ENCODE data around the gene DENND1A. TPM values are rescaled to one million over a fixed set of nuclear protein-coding genes. Genes with fewer than 3 reads are reported as not detected.
A peak's percentile ranks its signal among the peaks of the same experiment; 100 is the strongest.

DENND1A gene
- total and polyA plus RNA-seq, 2 experiments from 2014 or later: 13.1 to 28.7 TPM

- no peak for DNase-seq (ENCODE audit: low spot score)
- H4K20me1 ChIP-seq (replicated peaks; ENCODE audit: insufficient read depth): no peaks in the 10 kb centered on the region
- no peak for ATAC-seq
- Mint-ChIP-seq H3K27me3 (ENCODE audit: insufficient read depth, low read depth, poor library complexity) (peaks cover 8% of the 10 kb centered on the region), H3K36me3 (ENCODE audit: low read depth) (no peaks in the 10 kb centered on the region), H3K9me3 (no peaks in the 10 kb centered on the region; the same call in 2 of the 3 replicates), H3K4me1 (peaks cover 74% of the 10 kb centered on the region), H3K27ac (peak overlapping the region; percentile 86; the same call in 1 of the 2 replicates), H3K4me3 (no peak overlapping the region)
- no peak overlapping the region for H3K27ac ChIP-seq (ENCODE audit: low read depth)
- H3K4me2 ChIP-seq: peak overlapping the region; percentile 18; the same call in 1 of the 2 replicates
- no peak overlapping the region for H2AFZ ChIP-seq
- peaks cover 6% of the 10 kb centered on the region; the same call in 1 of the 2 replicates for H3K79me2 ChIP-seq (replicated peaks; ENCODE audit: insufficient read depth)
- peaks cover 70% of the 10 kb centered on the region for H3K4me1 ChIP-seq (ENCODE audit: insufficient read depth)
- H3K36me3 ChIP-seq (ENCODE audit: insufficient read depth): no peaks in the 10 kb centered on the region
- H3K9me2 ChIP-seq (ENCODE audit: insufficient read depth): no peaks in the 10 kb centered on the region
- TF ChIP-seq STAT1 (IDR thresholded peaks at IDR 0.05; ENCODE audit: unreplicated experiment) (no peak), EZH2phosphoT487 (IDR thresholded peaks at IDR 0.05; ENCODE audit: unreplicated experiment) (no peak), JUNB (IDR thresholded peaks at IDR 0.05; ENCODE audit: unreplicated experiment) (no peak), CREB1 (CRISPR knock-in tag; IDR thresholded peaks at IDR 0.05; ENCODE audit: low read depth) (no peak), ZNF462 (CRISPR knock-in tag; IDR thresholded peaks at IDR 0.05) (no peak), ZNF331 (CRISPR knock-in tag; IDR thresholded peaks at IDR 0.05; ENCODE audit: low read depth) (no peak), CTCF (conservative IDR thresholded peaks at IDR 0.05; ENCODE audit: low read depth in 2 of 2) (no peak), NANOG (IDR thresholded peaks at IDR 0.05; ENCODE audit: borderline replicate concordance) (no peak), EZH2 (IDR thresholded peaks at IDR 0.05; ENCODE audit: low read depth, unreplicated experiment) (no peak), ZNF114 (CRISPR knock-in tag; IDR thresholded peaks at IDR 0.05) (no peak), ETS1 (IDR thresholded peaks at IDR 0.05) (no peak), POLR2AphosphoS5 (IDR thresholded peaks at IDR 0.05; ENCODE audit: low read depth) (no peak), REST (IDR thresholded peaks at IDR 0.05; ENCODE audit: unreplicated experiment) (no peak)
- H3F3A ChIP-seq (replicated peaks; ENCODE audit: low read depth): no peaks in the 10 kb centered on the region
- no peak overlapping the region for H3K4me3 ChIP-seq
- peaks cover 9% of the 10 kb centered on the region for H3K27me3 ChIP-seq (ENCODE audit: insufficient read depth)
Observed at GRCh38 chr9:123867034-123867433, 62.9 kb downstream of the DENND1A start.
